Fibroblast of skin of left biceps (primary cell): Measurements from ENCODE around the gene LPCAT1.
"Not testable (repeated sequence)": the region's sequence is repeated elsewhere in the genome, so short reads cannot be mapped to it uniquely, and the experiment has no call there.

Source experiments
- DNase-seq, 2 experiments: peaks; one replicate each; pipeline ENCODE4 v3.0.0-alpha.2; 2013; ENCODE audit warnings: low read depth in 2 of 2

The LPCAT1 gene

GRCh38 chr5:1541702-1542400 lies 18.1 kb upstream of the LPCAT1 start:
- no peak for DNase-seq

GRCh38 chr5:1540831-1541701 lies 17.3 kb upstream of the LPCAT1 start:
- DNase-seq = no peak

GRCh38 chr5:1540166-1540565 lies 16.4 kb upstream of the LPCAT1 start:
- DNase-seq = no peak

- DNase-seq = not testable (repeated sequence)
Measured at GRCh38 chr5:1539393-1540161, 15.8 kb upstream of the LPCAT1 start.

GRCh38 chr5:1538741-1539392 lies 15.1 kb upstream of the LPCAT1 start:
- no peak for DNase-seq

GRCh38 chr5:1538276-1538675 lies 14.5 kb upstream of the LPCAT1 start:
- no peak for DNase-seq

GRCh38 chr5:1537603-1538154 lies 13.9 kb upstream of the LPCAT1 start:
- DNase-seq = no peak

- DNase-seq = no peak
Measured at GRCh38 chr5:1536871-1537602, 13.3 kb upstream of the LPCAT1 start.

GRCh38 chr5:1536322-1536845 lies 12.6 kb upstream of the LPCAT1 start:
- DNase-seq = no peak

GRCh38 chr5:1535646-1536045 lies 11.9 kb upstream of the LPCAT1 start:
- DNase-seq = no peak

- no peak for DNase-seq
Measured at GRCh38 chr5:1532384-1532783, 8.6 kb upstream of the LPCAT1 start.

- DNase-seq = no peak
Measured at GRCh38 chr5:1529498-1529897, 5.7 kb upstream of the LPCAT1 start.

- DNase-seq = no peak
Measured at GRCh38 chr5:1527533-1528205, 3.9 kb upstream of the LPCAT1 start.

GRCh38 chr5:1526681-1527131 lies 2.9 kb upstream of the LPCAT1 start:
- no peak for DNase-seq

GRCh38 chr5:1526190-1526631 lies 2.5 kb upstream of the LPCAT1 start:
- DNase-seq = no peak

GRCh38 chr5:1525624-1526189 lies 1.9 kb upstream of the LPCAT1 start:
- no peak for DNase-seq

GRCh38 chr5:1524799-1525623 lies 1.3 kb upstream of the LPCAT1 start:
- no peak for DNase-seq

GRCh38 chr5:1524481-1524798 lies 680 bp upstream of the LPCAT1 start:
- DNase-seq = no peak

GRCh38 chr5:1523480-1523792 lies 324 bp downstream of the LPCAT1 start:
- DNase-seq = no peak
